Mesodermal cell (in vitro differentiated cells): ENCODE measurements around the gene ATRX. TPM values are rescaled to one million over a fixed set of nuclear protein-coding genes. Genes with fewer than 3 reads are reported as not detected.
"Not testable (repeated sequence)": the region's sequence is repeated elsewhere in the genome, so short reads cannot be mapped to it uniquely, and the experiment has no call there.

Experiments
- H3K27ac ChIP-seq: 2 replicates; pipeline ENCODE4 v1.7.0; 2013; ENCODE audit warnings: mild to moderate bottlenecking, low read depth, low read length, moderate library complexity; ENCODE audit not compliant: severe bottlenecking
- H3K36me3 ChIP-seq: 2 replicates; pipeline ENCODE4 v1.7.1; 2013; ENCODE audit warnings: mild to moderate bottlenecking, low read length, moderate library complexity; ENCODE audit not compliant: control insufficient read depth, insufficient read depth
- H3K4me1 ChIP-seq: one replicate; pipeline ENCODE4 v1.7.1; 2013; ENCODE audit warnings: mild to moderate bottlenecking, low read length; ENCODE audit not compliant: insufficient read depth, control insufficient read depth, poor library complexity, severe bottlenecking
- H3K4me3 ChIP-seq: 2 replicates; pipeline ENCODE4 v1.7.0; 2013; ENCODE audit warnings: low read length, control low read depth, mild to moderate bottlenecking; ENCODE audit not compliant: insufficient read depth, poor library complexity, severe bottlenecking; ENCODE audit errors: extremely low read depth
- H3K9me3 ChIP-seq: 2 replicates; pipeline ENCODE4 v1.7.1; 2013; ENCODE audit warnings: mild to moderate bottlenecking, low read length, moderate library complexity; ENCODE audit not compliant: control insufficient read depth
- WGBS, 2 experiments: methylation state at CpG; one replicate each; pipeline ENCODE4 v1.1.5; 2013; ENCODE audit warnings: missing lambda C conversion rate in 2 of 2; ENCODE audit not compliant: insufficient coverage in 2 of 2; 5-methylcytosine and 5-hydroxymethylcytosine counted together
- polyA plus RNA-seq, 2 experiments: library from polyadenylated mRNA; stranded (reverse); fragments of 50-300 nt; gene quantifications; one replicate each; pipeline ENCODE4 v1.2.3, GENCODE V29; 2013

Gene ATRX
- 50.0 TPM for polyA plus RNA-seq (2013, experiment 1 of 2)
- polyA plus RNA-seq (2013, experiment 2 of 2) = 54.1 TPM

- 0 to 2% methylated on average over 13 to 14 of the region's 61 CpGs for WGBS, 2 experiments
- Histone ChIP-seq H3K9me3 (no peaks in the 10 kb centered on the region), H3K4me3 (peak within 1 kb of the TSS; percentile 57), H3K27ac (peak within 1 kb of the TSS; percentile 99), H3K36me3 (no peaks in the 10 kb centered on the region), H3K4me1 (no peaks in the 10 kb centered on the region)
Measured at GRCh38 chrX:77785486-77786364, at the start of gene ATRX. ATRX (minus strand) TSS chrX:77786216; CDS start chrX:77786001, 215 bp downstream.

GRCh38 chrX:77831544-77831943, 45.5 kb upstream of the ATRX start:
- 80 to 93% methylated on average over 1 to 2 of the region's 5 CpGs for WGBS, 2 experiments
- H3K36me3 ChIP-seq = peaks cover 10% of the 10 kb centered on the region
- H3K4me3 ChIP-seq, H3K4me1 ChIP-seq, H3K27ac ChIP-seq, H3K9me3 ChIP-seq: not testable (repeated sequence)

DNA sequence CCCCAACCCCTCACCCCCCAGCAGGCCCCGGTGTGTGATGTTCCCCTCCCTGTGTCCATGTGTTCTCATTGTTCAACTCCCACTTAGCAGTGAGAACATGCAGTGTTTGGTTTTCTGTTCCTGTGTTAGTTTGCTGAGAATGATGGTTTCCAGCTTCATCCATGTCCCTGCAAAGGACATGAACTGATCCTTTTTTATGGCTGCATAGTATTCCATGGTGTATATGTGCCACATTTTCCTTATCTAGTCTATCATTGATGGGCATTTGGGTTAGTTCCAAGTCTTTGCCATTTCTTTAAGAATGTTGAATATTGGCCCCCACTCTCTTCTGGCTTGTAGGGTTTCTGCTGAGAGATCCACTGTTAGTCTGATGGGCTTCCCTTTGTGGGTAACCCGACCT, 36.0 kb upstream of the ATRX start:
- peaks cover 25% of the 10 kb centered on the region for H3K36me3 ChIP-seq
- H3K4me1 ChIP-seq, H3K27ac ChIP-seq, H3K4me3 ChIP-seq, H3K9me3 ChIP-seq: not testable (repeated sequence)
- WGBS, 2 experiments = no CpG with 5 or more reads among the region's 2 CpGs

DNA sequence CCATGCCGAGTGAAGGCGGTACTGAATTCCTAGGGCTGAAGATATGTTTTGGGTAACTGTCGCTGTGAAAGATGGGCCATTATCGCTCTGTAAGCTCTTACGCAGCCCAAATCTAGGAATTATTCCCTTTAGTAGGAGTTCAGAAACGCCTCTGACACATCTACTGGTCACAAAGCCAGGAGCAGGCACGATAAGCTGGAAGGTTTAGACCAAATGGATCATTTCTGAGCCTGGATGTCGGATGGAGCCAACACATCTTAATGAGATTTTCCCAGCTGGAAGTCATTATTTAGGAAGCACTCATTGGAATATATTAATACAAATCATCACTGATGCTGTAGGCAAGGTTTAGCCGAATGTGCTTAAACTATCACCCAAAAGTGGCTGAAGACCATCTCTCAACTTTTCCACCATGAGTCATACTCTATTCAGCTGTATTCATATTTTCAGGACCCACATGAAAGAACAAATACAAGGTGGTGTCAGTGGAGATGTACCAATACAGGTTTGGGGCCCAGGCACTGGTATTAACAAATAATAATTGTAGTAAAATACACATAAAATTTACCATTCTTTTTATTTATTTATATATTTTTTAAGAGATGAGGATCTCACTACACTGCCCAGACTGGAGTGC, 34.2 kb upstream of the ATRX start:
- Histone ChIP-seq H3K36me3 (peaks cover 20% of the 10 kb centered on the region), H3K27ac (no peak overlapping the region), H3K4me1 (no peaks in the 10 kb centered on the region), H3K4me3 (no peak overlapping the region), H3K9me3 (no peaks in the 10 kb centered on the region)
- 93 to 100% methylated on average over 3 of the region's 9 CpGs for WGBS, 2 experiments

- H3K4me3 ChIP-seq = no peak overlapping the region
- no peak overlapping the region for H3K27ac ChIP-seq
- H3K9me3 ChIP-seq = no peaks in the 10 kb centered on the region
- no peaks in the 10 kb centered on the region for H3K36me3 ChIP-seq
- H3K4me1 ChIP-seq = no peaks in the 10 kb centered on the region
- no CpG with 5 or more reads among the region's 1 CpG for WGBS, 2 experiments
Measured at GRCh38 chrX:77814210-77814609, 28.2 kb upstream of the ATRX start.

- Histone ChIP-seq H3K9me3 (no peaks in the 10 kb centered on the region), H3K4me1 (no peaks in the 10 kb centered on the region), H3K27ac (no peak overlapping the region), H3K4me3 (no peak overlapping the region), H3K36me3 (no peaks in the 10 kb centered on the region)
- no CpG with 5 or more reads among the region's 1 CpG for WGBS, 2 experiments
Measured at GRCh38 chrX:77802201-77802600, 16.2 kb upstream of the ATRX start.

- Histone ChIP-seq H3K27ac (no peak overlapping the region), H3K4me1 (no peaks in the 10 kb centered on the region), H3K9me3 (no peaks in the 10 kb centered on the region), H3K4me3 (no peak overlapping the region), H3K36me3 (no peaks in the 10 kb centered on the region)
- 100% methylated on average over 1 of the region's 1 CpG; no CpG with 5 or more reads in 1 of the 2 experiments for WGBS, 2 experiments
Measured at GRCh38 chrX:77795124-77795523, 9.1 kb upstream of the ATRX start.

DNA sequence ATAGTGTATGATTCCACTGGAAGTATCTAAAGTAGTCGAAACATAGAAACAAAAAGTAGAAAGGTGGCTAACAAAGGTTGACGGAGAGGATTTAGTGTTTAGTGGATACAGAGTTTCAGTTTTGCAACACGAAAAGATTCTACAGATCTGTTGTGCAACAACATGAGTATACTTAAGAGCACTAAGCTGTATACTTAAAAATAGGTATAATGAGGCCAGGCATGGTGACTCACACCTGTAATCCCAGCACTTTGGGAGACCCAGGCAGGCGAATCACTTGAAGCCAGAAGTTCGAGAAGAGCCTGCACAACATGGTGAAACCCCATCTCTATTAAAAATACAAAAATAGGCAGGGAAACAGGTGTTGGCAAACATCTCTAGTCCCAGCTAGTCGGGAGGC, 7.9 kb upstream of the ATRX start:
- Histone ChIP-seq H3K36me3 (no peaks in the 10 kb centered on the region), H3K9me3 (no peaks in the 10 kb centered on the region), H3K4me3 (no peak overlapping the region), H3K4me1 (no peaks in the 10 kb centered on the region), H3K27ac (no peak overlapping the region)
- WGBS, 2 experiments = 100% methylated on average over 2 of the region's 6 CpGs; no CpG with 5 or more reads in 1 of the 2 experiments

DNA sequence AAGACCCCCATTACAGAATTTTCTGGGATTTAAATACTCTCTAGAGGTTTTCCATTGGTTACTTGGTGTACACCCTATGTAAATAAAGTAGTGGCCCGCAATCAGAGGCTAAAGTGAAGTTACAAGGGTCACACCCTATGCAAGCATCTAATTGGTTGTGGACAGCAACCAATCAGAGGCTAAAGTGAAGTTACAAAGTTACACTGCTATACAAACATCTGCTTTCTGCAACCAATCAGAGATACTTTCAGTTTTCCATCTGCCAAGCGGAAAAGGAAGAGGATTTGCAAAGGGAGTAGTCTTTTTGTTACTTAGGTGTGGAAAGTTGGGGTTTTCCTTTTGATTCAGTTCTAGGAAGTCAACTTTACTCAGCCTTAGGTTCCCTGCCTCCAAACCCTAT, 2.0 kb upstream of the ATRX start:
- H3K27ac ChIP-seq = no peak overlapping the region
- no peaks in the 10 kb centered on the region for H3K36me3 ChIP-seq
- H3K4me1 ChIP-seq = no peaks in the 10 kb centered on the region
- no peak overlapping the region for H3K4me3 ChIP-seq
- H3K9me3 ChIP-seq = no peaks in the 10 kb centered on the region
- WGBS, 2 experiments = no CpG with 5 or more reads among the region's 2 CpGs

GRCh38 chrX:77786365-77786680, 307 bp upstream of the ATRX start:
- Histone ChIP-seq H3K27ac (peak overlapping the region; percentile 99), H3K9me3 (no peaks in the 10 kb centered on the region), H3K36me3 (no peaks in the 10 kb centered on the region), H3K4me3 (peak overlapping the region; percentile 57), H3K4me1 (no peaks in the 10 kb centered on the region)
- WGBS, 2 experiments = no CpG with 5 or more reads among the region's 5 CpGs

- Histone ChIP-seq H3K36me3 (no peaks in the 10 kb centered on the region), H3K4me1 (no peaks in the 10 kb centered on the region), H3K4me3 (no peak overlapping the region), H3K27ac (no peak overlapping the region), H3K9me3 (no peaks in the 10 kb centered on the region)
- WGBS, 2 experiments = 83% methylated on average over 1 of the region's 3 CpGs; no CpG with 5 or more reads in 1 of the 2 experiments
Measured at GRCh38 chrX:77779695-77780094, 6.3 kb downstream of the ATRX start.
